Lower leg skin (tissue), 4 donors: Measurements from ENCODE around the gene RAD51B. TPM values are rescaled to one million over a fixed set of nuclear protein-coding genes. Genes with fewer than 3 reads are reported as not detected.

Source experiments
- DNase-seq, 2 donors: peaks; one replicate each; pipeline ENCODE4 v3.0.0-alpha.2; 2019; ENCODE audit warnings: low spot score in 2 of 2
- H3K4me3 ChIP-seq: fragments of 200-600 bp; sonication (generic); 2 replicates; pipeline ENCODE4 v1.5.1; 2017; ENCODE audit warnings: mild to moderate bottlenecking, low read depth; ENCODE audit not compliant: poor library complexity, severe bottlenecking
- CTCF ChIP-seq, 3 donors: fragments of 450-650 bp; IDR thresholded peaks; one replicate each; pipeline ENCODE4 v1.5.1; 2016; ENCODE audit warnings: antibody characterized with exemption in 3 of 3, mild to moderate bottlenecking in 3 of 3, moderate library complexity in 2 of 3
- POLR2A ChIP-seq, 2 donors: fragments of 450-650 bp; IDR thresholded peaks; one replicate each; pipeline ENCODE4 v1.6.1; 2016 to 2017; ENCODE audit warnings: antibody characterized with exemption in 2 of 2, mild to moderate bottlenecking in 1 of 2, moderate library complexity in 1 of 2
- WGBS, 2 donors: methylation state at CpG; one replicate each; pipeline ENCODE4 v1.1.5; 2018; 5-methylcytosine and 5-hydroxymethylcytosine counted together
- intact Hi-C: fragments of 100-400 bp; cut with DNase I; formaldehyde crosslinking; loops from one replicate; pipeline ENCODE4 v1.15.0; 2023; ENCODE audit warnings: low total_unique reads
- total RNA-seq, 4 donors: library from RNA; depleted of rRNA; stranded (reverse); fragments of >200 nt; gene quantifications; one replicate each; pipeline ENCODE4 v1.1.0, GENCODE V29; 2016

RAD51B gene
- total RNA-seq, 4 donors from 2014 or later, result 6.1 to 27.2 (median 13.6) TPM

- DNase-seq, result no peak
- intact Hi-C loops, result no loop called here
- no peak overlapping the region for H3K4me3 ChIP-seq
- WGBS, 2 donors, result 69 to 70% methylated on average over 3 of the region's 3 CpGs
- TF ChIP-seq CTCF (IDR thresholded peaks at IDR 0.05) (no peak), POLR2A (IDR thresholded peaks at IDR 0.05) (no peak)
Measured at GRCh38 chr14:68418174-68419118, 598.9 kb downstream of the RAD51B start.

DNA sequence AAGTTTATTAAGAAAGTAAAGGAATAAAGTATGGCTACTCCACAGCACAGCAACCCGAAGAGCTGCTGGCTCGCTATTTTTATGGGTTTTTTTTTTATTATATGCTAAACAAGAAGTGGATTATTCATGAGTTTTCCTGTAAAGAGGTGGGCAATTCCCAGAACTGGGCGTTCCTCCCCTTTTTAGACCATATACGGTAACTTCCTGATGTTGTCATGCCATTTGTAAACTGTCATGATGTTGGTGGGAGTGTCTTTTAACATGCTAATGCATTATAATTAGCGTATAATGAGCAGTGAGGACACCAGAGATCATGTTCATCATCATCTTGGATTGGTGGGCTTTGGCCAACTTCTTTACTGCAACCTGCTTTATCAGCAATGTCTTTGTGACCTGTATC lies 600.8 kb downstream of the RAD51B start:
- TF ChIP-seq POLR2A (IDR thresholded peaks at IDR 0.05) (no peak), CTCF (IDR thresholded peaks at IDR 0.05) (no peak)
- no peak for DNase-seq
- intact Hi-C loops, result loop anchor here (5.0 kb wide), 1 partner anchor 822 kb away; no protein-coding TSS in a partner anchor
- no peak overlapping the region for H3K4me3 ChIP-seq
- WGBS, 2 donors, result 72 to 88% methylated on average over 5 of the region's 5 CpGs

DNA sequence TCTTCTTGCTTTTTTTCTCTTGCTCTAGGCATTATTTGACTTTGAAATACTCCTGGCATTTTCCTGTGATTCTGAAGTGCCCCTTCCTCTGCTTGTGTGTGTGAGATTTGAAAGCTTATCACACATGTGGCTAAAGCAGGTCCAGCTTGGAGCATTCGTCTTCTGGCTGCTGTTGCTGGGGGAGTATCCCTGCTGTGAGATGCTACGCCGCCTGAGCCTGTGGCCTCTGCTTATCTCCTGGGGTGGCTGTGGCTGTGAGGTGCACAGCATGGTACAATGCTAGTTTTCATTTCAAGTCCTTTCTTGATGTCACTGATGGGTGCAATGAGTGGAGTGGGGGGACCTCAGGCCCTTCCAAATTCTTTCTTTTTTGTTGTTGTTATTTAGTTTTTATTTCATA lies 601.5 kb downstream of the RAD51B start:
- WGBS, 2 donors, result 94 to 98% methylated on average over 3 of the region's 3 CpGs
- TF ChIP-seq POLR2A (IDR thresholded peaks at IDR 0.05), result no peak
- TF ChIP-seq CTCF (IDR thresholded peaks at IDR 0.05), result no peak
- intact Hi-C loops, result loop anchor here (5.0 kb wide), 1 partner anchor 821 kb away; no protein-coding TSS in a partner anchor
- no peak for DNase-seq
- no peak overlapping the region for H3K4me3 ChIP-seq

DNA sequence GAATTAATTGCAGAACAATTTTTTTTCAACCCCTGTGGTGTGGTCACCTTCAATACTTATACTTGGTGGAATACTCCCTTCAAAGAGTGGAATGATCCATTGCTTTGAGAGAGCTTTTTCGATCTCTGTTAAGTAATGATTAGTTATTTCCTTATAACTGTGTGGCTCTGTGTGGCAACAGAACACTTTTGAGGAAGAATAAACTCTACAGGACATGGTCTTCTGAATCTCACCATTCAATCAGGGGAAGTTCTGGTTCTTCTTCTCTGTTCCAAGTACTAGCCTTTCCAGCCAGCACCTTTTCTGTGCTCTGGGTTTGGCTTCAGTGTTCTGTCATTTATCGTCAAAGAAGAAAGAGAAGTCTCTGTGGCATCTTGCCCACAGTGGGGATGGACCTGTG lies 604.1 kb downstream of the RAD51B start:
- TF ChIP-seq POLR2A (IDR thresholded peaks at IDR 0.05) (no peak), CTCF (IDR thresholded peaks at IDR 0.05) (no peak)
- intact Hi-C loops, result loop anchor here (5.0 kb wide), 1 partner anchor 819 kb away; no protein-coding TSS in a partner anchor
- WGBS, 2 donors, result 74 to 80% methylated on average over 2 of the region's 2 CpGs
- no peak overlapping the region for H3K4me3 ChIP-seq
- no peak for DNase-seq

DNA sequence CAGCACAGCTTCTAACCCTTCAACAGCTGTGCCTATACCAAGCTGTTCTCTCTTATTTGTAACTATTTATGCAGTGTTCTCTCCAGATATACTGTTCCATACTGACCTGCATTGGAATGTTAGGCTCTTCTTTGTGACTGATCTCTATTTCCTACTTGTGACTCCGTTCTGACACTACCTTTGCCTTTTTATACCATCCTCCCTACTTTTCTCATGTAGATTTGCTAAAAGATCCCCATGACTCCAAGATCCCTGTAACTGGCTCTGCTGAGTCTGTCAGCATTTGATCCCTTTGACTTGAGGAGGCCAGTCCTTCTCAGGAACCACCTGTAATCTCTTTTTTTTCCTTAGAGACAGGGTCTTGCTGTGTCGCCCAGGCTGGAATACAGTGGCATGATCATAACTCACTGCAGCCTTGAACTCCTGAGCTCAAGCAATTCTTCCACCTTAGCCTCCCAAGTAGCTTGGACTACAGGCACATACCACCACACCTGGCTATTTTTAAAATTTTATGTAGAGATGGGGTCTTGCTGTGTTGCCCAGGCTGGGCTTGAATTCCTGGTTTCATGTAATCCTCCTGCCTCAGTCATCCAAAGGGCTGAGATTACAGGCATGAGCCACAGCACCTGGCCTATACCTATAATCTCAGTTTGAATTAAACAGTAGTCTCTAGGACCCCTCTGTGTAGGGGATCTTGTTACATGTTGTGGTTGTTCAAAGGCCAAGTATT lies 605.0 kb downstream of the RAD51B start:
- intact Hi-C loops, result loop anchor here (5.0 kb wide), 1 partner anchor 818 kb away; no protein-coding TSS in a partner anchor
- DNase-seq, result no peak
- 47 to 94% methylated on average over 2 of the region's 2 CpGs for WGBS, 2 donors
- no peak for TF ChIP-seq POLR2A (IDR thresholded peaks at IDR 0.05)
- no peak overlapping the region for H3K4me3 ChIP-seq
